A673 (cell line): ENCODE data around the gene THRB.

ENCODE experiments used
- EZH2 ChIP-seq: fragments of 200-600 bp; sonication (generic); IDR thresholded peaks from 2 replicates; pipeline ENCODE4 v1.6.1; 2017; ENCODE audit warnings: borderline replicate concordance, low read depth, mild to moderate bottlenecking, mixed read lengths, antibody characterized with exemption, low read length; ENCODE audit not compliant: poor library complexity, severe bottlenecking
- TF ChIP-seq, protein P1 (sequence below): fragments of 300-800, 200-600 bp; sonication (generic); conservative IDR thresholded peaks from 2 replicates; pipeline ENCODE4 v1.5.1; 2017; ENCODE audit warnings: low read depth, mild to moderate bottlenecking, antibody characterized with exemption, low read length, moderate library complexity, mixed read lengths

DNA sequence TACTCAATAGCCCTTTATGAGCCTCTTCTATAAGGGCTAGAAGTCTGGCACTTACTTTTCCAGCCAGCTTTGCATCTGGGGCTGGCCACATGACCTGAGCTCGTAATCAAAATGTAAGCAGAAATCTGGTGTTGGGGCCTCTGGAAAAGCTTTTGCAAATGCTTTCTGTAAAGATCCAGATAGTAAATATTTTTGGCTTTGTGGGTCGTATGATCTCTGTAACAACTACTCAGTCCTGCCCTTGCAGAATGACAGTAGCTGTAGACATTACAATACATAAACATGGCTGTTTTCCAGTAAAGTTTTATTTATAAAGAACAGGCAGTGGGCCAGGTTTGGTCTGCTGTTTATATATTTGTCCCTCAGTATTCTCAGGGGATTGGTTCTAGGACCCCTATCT lies 46.2 kb upstream of the THRB start:
- TF ChIP-seq EZH2: no peak
- TF ChIP-seq, protein P1, sequence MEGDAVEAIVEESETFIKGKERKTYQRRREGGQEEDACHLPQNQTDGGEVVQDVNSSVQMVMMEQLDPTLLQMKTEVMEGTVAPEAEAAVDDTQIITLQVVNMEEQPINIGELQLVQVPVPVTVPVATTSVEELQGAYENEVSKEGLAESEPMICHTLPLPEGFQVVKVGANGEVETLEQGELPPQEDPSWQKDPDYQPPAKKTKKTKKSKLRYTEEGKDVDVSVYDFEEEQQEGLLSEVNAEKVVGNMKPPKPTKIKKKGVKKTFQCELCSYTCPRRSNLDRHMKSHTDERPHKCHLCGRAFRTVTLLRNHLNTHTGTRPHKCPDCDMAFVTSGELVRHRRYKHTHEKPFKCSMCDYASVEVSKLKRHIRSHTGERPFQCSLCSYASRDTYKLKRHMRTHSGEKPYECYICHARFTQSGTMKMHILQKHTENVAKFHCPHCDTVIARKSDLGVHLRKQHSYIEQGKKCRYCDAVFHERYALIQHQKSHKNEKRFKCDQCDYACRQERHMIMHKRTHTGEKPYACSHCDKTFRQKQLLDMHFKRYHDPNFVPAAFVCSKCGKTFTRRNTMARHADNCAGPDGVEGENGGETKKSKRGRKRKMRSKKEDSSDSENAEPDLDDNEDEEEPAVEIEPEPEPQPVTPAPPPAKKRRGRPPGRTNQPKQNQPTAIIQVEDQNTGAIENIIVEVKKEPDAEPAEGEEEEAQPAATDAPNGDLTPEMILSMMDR: no peak
